GM12873 (cell line): ENCODE data around the gene NKAIN4.

ENCODE experiments used
- CTCF ChIP-seq: IDR thresholded peaks from 2 replicates; pipeline ENCODE4 v1.5.1; 2012; ENCODE audit warnings: low read depth, mild to moderate bottlenecking, moderate library complexity, low read length, control low read depth; ENCODE audit not compliant: insufficient read depth; ENCODE audit errors: missing control alignments

NKAIN4 gene

GRCh38 chr20:63198606-63199005 lies 55.7 kb downstream of the NKAIN4 start:
- no peak for TF ChIP-seq CTCF

GRCh38 chr20:63196768-63197470 lies 57.3 kb downstream of the NKAIN4 start:
- no peak for TF ChIP-seq CTCF

- no peak for TF ChIP-seq CTCF
Measured at GRCh38 chr20:63194797-63195173, 59.5 kb downstream of the NKAIN4 start.

GRCh38 chr20:63194007-63194796 lies 60.1 kb downstream of the NKAIN4 start:
- no peak for TF ChIP-seq CTCF

- no peak for TF ChIP-seq CTCF
Measured at GRCh38 chr20:63192721-63193120, 61.5 kb downstream of the NKAIN4 start.

- no peak for TF ChIP-seq CTCF
Measured at GRCh38 chr20:63191400-63191799, 62.9 kb downstream of the NKAIN4 start.

GRCh38 chr20:63190828-63191227 lies 63.4 kb downstream of the NKAIN4 start:
- no peak for TF ChIP-seq CTCF
